H1 (cell line): ENCODE results near the gene PBXIP1.

Source experiments
- CREB1 ChIP-seq: IDR thresholded peaks from 2 replicates; pipeline ENCODE4 v1.6.1; 2012; ENCODE audit warnings: inconsistent platforms
- HDAC2 ChIP-seq, 2 experiments: fragments of 300-600 bp in 1 of 2; sonication (generic) in 1 of 2; IDR thresholded peaks; 2 replicates each; pipeline ENCODE4 v1.6.1; 2011 to 2012; ENCODE audit warnings: low read depth in 2 of 2, low read length in 2 of 2, mild to moderate bottlenecking in 2 of 2, moderate library complexity in 2 of 2, borderline replicate concordance in 1 of 2, inconsistent platforms in 1 of 2
- NRF1 ChIP-seq: IDR thresholded peaks from 2 replicates; pipeline ENCODE4 v1.6.1; 2011; ENCODE audit warnings: mild to moderate bottlenecking, low read depth, low read length, improper control_type of control experiment
- POLR2A ChIP-seq, 2 experiments: IDR thresholded peaks; 1 replicate in 1 of 2; 2 replicates in 1 of 2; pipeline ENCODE4 v1.6.1; 2011; ENCODE audit warnings: low read depth in 2 of 2, low read length in 2 of 2, mild to moderate bottlenecking in 2 of 2; ENCODE audit errors: control extremely low read depth in 1 of 2
- RAD21 ChIP-seq, 2 experiments: IDR thresholded peaks in 1 of 2; conservative IDR thresholded peaks in 1 of 2; 2 replicates each; pipeline ENCODE4 v1.6.1; 2011; ENCODE audit warnings: low read depth in 2 of 2, low read length in 2 of 2, improper control_type of control experiment in 1 of 2, inconsistent platforms in 1 of 2, mild to moderate bottlenecking in 1 of 2, moderate library complexity in 1 of 2
- RFX5 ChIP-seq: IDR thresholded peaks from 2 replicates; pipeline ENCODE4 v1.6.1; 2011; ENCODE audit warnings: low read depth, low read length, improper control_type of control experiment, borderline replicate concordance
- SAP30 ChIP-seq: fragments of 300-600 bp; sonication (generic); IDR thresholded peaks from 2 replicates; pipeline ENCODE4 v1.7.1; 2012; ENCODE audit warnings: low read length, moderate library complexity, mild to moderate bottlenecking, inconsistent platforms; ENCODE audit not compliant: insufficient read depth, insufficient replicate concordance
- SIN3A ChIP-seq, 2 experiments: IDR thresholded peaks in 1 of 2; conservative IDR thresholded peaks in 1 of 2; 2 replicates each; pipeline ENCODE4 v1.6.1; 2011 to 2012; ENCODE audit warnings: low read length in 2 of 2, improper control_type of control experiment in 1 of 2, low read depth in 1 of 2, mild to moderate bottlenecking in 1 of 2
- SP1 ChIP-seq: IDR thresholded peaks from 2 replicates; pipeline ENCODE4 v1.6.1; 2011; ENCODE audit warnings: low read depth, low read length
- TAF1 ChIP-seq: IDR thresholded peaks from 2 replicates; pipeline ENCODE4 v1.6.1; 2011; ENCODE audit warnings: mild to moderate bottlenecking, low read depth, low read length
- TF ChIP-seq, protein P1 (sequence below), 3 experiments: IDR thresholded peaks; 1 replicate in 2 of 3; 2 replicates in 1 of 3; pipeline versions ENCODE4 v1.5.1 to v1.6.1; 2011; ENCODE audit warnings: low read length in 3 of 3, mild to moderate bottlenecking in 3 of 3, inconsistent platforms in 2 of 3, low read depth in 1 of 3, moderate library complexity in 1 of 3; ENCODE audit not compliant: insufficient read depth in 1 of 3; ENCODE audit errors: control extremely low read depth in 1 of 3
- TF ChIP-seq, protein P2 (sequence below): IDR thresholded peaks from 2 replicates; pipeline ENCODE4 v1.6.1; 2011; ENCODE audit warnings: low read depth, mild to moderate bottlenecking, low read length; ENCODE audit not compliant: insufficient read depth

DNA sequence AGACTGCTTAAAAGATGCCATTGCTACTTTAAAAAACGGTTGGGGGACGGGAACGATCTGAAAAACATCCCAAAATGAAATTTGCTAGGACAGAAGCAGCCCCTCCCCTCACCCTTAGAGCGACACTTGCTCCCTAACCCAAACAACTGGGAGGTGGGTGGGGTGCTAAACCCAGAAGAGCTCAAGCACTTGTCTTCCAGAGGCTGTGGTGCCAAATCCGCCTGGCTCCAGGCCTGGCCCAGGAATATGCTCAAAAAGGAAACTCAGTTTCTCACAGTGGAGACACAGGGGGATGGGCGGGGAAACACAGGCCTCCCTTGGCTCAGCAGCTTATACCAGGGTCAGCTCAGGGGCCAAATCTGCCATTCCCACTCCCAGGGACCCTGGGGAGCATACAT lies 644 bp upstream of the PBXIP1 start:
- TF ChIP-seq, protein P1, sequence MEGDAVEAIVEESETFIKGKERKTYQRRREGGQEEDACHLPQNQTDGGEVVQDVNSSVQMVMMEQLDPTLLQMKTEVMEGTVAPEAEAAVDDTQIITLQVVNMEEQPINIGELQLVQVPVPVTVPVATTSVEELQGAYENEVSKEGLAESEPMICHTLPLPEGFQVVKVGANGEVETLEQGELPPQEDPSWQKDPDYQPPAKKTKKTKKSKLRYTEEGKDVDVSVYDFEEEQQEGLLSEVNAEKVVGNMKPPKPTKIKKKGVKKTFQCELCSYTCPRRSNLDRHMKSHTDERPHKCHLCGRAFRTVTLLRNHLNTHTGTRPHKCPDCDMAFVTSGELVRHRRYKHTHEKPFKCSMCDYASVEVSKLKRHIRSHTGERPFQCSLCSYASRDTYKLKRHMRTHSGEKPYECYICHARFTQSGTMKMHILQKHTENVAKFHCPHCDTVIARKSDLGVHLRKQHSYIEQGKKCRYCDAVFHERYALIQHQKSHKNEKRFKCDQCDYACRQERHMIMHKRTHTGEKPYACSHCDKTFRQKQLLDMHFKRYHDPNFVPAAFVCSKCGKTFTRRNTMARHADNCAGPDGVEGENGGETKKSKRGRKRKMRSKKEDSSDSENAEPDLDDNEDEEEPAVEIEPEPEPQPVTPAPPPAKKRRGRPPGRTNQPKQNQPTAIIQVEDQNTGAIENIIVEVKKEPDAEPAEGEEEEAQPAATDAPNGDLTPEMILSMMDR (IDR thresholded peaks at IDR 0.05; ENCODE audit: control extremely low read depth in 1 of 3, insufficient read depth in 1 of 3, low read depth in 1 of 3, low read length in 3 of 3) = no peak
- TF ChIP-seq CREB1 = no peak
- TF ChIP-seq, protein P2, sequence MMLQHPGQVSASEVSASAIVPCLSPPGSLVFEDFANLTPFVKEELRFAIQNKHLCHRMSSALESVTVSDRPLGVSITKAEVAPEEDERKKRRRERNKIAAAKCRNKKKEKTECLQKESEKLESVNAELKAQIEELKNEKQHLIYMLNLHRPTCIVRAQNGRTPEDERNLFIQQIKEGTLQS = no peak
- no peak for TF ChIP-seq POLR2A (IDR thresholded peaks at IDR 0.05; ENCODE audit: control extremely low read depth in 1 of 2, low read depth in 2 of 2, low read length in 2 of 2)
- no peak for TF ChIP-seq RAD21 (IDR thresholded peaks at IDR 0.05 in 1 of 2, conservative IDR thresholded peaks at IDR 0.05 in 1 of 2; ENCODE audit: low read depth in 2 of 2, low read length in 2 of 2)
- no peak for TF ChIP-seq SP1
- no peak for TF ChIP-seq SAP30
- TF ChIP-seq TAF1 = no peak
- no peak for TF ChIP-seq SIN3A (conservative IDR thresholded peaks at IDR 0.05 in 1 of 2, IDR thresholded peaks at IDR 0.05 in 1 of 2; ENCODE audit: low read depth in 1 of 2, low read length in 2 of 2)
- no peak for TF ChIP-seq HDAC2 (IDR thresholded peaks at IDR 0.05; ENCODE audit: borderline replicate concordance in 1 of 2, low read depth in 2 of 2, low read length in 2 of 2)
- no peak for TF ChIP-seq NRF1
- no peak for TF ChIP-seq RFX5
